Smooth muscle cell (in vitro differentiated cells): ENCODE data around the gene WASF3. TPM values are rescaled to one million over a fixed set of nuclear protein-coding genes. Genes with fewer than 3 reads are reported as not detected.

ENCODE experiments used
- DNase-seq: peaks from one replicate; lab custom pipeline; 2025; ENCODE audit not compliant: unreplicated experiment; lab: John Stamatoyannopoulos, UW
- H2AFZ ChIP-seq: fragments of 200-600 bp; sonication (generic); 2 replicates; pipeline ENCODE4 v1.6.0; 2016; ENCODE audit warnings: antibody characterized with exemption, low read depth, mild to moderate bottlenecking
- H3F3A ChIP-seq: fragments of 200-600 bp; sonication (generic); 2 replicates; pipeline ENCODE4 v1.6.0; 2017; ENCODE audit warnings: antibody characterized with exemption, low read depth
- H3K27ac ChIP-seq: fragments of 200-600 bp; sonication (generic); 2 replicates; pipeline ENCODE4 v1.5.1; 2016; ENCODE audit warnings: low read depth, mild to moderate bottlenecking
- H3K27me3 ChIP-seq: fragments of 200-600 bp; sonication (generic); 2 replicates; pipeline ENCODE4 v1.6.1; 2016; ENCODE audit warnings: low read depth, mild to moderate bottlenecking
- H3K36me3 ChIP-seq: fragments of 200-600 bp; sonication (generic); 2 replicates; pipeline ENCODE4 v1.5.1; 2016; ENCODE audit warnings: low read depth
- H3K4me1 ChIP-seq: fragments of 200-600 bp; sonication (generic); 2 replicates; pipeline ENCODE4 v1.5.1; 2016; ENCODE audit warnings: low read depth
- H3K4me2 ChIP-seq: fragments of 200-600 bp; sonication (generic); 2 replicates; pipeline ENCODE4 v1.6.0; 2016; ENCODE audit warnings: mild to moderate bottlenecking
- H3K4me3 ChIP-seq: fragments of 200-600 bp; sonication (generic); 2 replicates; pipeline ENCODE4 v1.5.1; 2016; ENCODE audit warnings: mild to moderate bottlenecking
- H3K79me2 ChIP-seq: fragments of 200-600 bp; sonication (generic); 2 replicates; pipeline ENCODE4 v1.6.0; 2016; ENCODE audit warnings: low read depth, mild to moderate bottlenecking
- H3K9ac ChIP-seq: fragments of 200-600 bp; sonication (generic); 2 replicates; pipeline ENCODE4 v1.6.0; 2016; ENCODE audit warnings: low read depth
- H3K9me3 ChIP-seq: fragments of 200-600 bp; sonication (generic); replicated peaks from 2 replicates; pipeline ENCODE4 v1.5.1; 2016; ENCODE audit warnings: low read depth
- H4K20me1 ChIP-seq: fragments of 200-600 bp; sonication (generic); 2 replicates; pipeline ENCODE4 v1.6.0; 2016; ENCODE audit warnings: low read depth
- WGBS: methylation state at CpG from one replicate; pipeline ENCODE4 v1.1.7; 2016; ENCODE audit warnings: low lambda C conversion rate; 5-methylcytosine and 5-hydroxymethylcytosine counted together
- polyA plus RNA-seq: library from polyadenylated mRNA; unstranded; fragments of >200 nt; fragmentation: Nextera tagmentation; extraction: Ambion mirVana; gene quantifications from 2 replicates; pipeline ENCODE4 v1.2.1, GENCODE V29; 2016
- total RNA-seq: library from RNA; depleted of rRNA; stranded (reverse); fragments of >200 nt; gene quantifications from 2 replicates; pipeline ENCODE4 v1.2.3, GENCODE V29; 2014
- TF ChIP-seq, protein P1 (sequence below): fragments of 200-600 bp; sonication (generic); IDR thresholded peaks from 2 replicates; pipeline ENCODE4 v1.5.1; 2017; ENCODE audit warnings: borderline replicate concordance, mild to moderate bottlenecking, antibody characterized with exemption; ENCODE audit not compliant: insufficient read depth, poor library complexity, severe bottlenecking

Gene WASF3
- total and polyA plus RNA-seq, 2 experiments from 2014 or later: 4.0 to 5.8 TPM

DNA sequence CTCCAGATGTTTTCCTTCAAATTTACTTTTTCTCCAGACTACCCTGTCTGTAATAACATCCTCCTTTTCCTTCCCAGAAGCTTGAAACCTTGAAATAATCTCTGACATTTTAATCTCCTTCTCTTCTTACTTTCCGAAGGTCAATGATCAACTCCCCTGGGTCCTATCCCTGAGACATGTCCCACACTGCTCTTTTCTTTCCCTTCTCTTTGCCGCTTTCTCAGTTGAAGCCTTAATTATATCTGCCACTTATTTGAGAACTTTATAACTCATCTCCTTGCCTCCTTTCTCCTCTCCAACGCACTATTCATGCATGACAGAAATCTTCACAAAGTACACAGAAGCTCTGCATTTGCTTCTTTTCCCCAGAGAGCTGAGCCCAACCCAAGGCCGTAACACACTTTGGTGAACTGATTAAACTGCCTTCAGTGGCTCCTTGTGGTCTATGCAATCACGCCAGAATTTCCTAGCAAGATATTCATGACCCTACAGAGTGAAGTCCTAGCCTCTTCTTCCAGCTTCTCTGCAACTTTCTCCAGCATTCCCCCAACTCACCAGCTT is 9.2 kb upstream of the WASF3 start:
- H3K36me3 ChIP-seq: no peaks in the 10 kb centered on the region
- H3K9me3 ChIP-seq: no peaks in the 10 kb centered on the region
- 92% methylated on average over 5 of the region's 5 CpGs for WGBS
- TF ChIP-seq, protein P1, sequence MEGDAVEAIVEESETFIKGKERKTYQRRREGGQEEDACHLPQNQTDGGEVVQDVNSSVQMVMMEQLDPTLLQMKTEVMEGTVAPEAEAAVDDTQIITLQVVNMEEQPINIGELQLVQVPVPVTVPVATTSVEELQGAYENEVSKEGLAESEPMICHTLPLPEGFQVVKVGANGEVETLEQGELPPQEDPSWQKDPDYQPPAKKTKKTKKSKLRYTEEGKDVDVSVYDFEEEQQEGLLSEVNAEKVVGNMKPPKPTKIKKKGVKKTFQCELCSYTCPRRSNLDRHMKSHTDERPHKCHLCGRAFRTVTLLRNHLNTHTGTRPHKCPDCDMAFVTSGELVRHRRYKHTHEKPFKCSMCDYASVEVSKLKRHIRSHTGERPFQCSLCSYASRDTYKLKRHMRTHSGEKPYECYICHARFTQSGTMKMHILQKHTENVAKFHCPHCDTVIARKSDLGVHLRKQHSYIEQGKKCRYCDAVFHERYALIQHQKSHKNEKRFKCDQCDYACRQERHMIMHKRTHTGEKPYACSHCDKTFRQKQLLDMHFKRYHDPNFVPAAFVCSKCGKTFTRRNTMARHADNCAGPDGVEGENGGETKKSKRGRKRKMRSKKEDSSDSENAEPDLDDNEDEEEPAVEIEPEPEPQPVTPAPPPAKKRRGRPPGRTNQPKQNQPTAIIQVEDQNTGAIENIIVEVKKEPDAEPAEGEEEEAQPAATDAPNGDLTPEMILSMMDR: no peak
- peaks cover 15% of the 10 kb centered on the region for H3K27me3 ChIP-seq
- H3F3A ChIP-seq: no peaks in the 10 kb centered on the region
- no peak overlapping the region for H3K4me3 ChIP-seq
- DNase-seq: no peak
- H2AFZ ChIP-seq: no peak overlapping the region
- no peaks in the 10 kb centered on the region for H3K4me1 ChIP-seq
- no peak overlapping the region for H3K4me2 ChIP-seq
- no peak overlapping the region for H3K27ac ChIP-seq
- H3K9ac ChIP-seq: no peak overlapping the region
- H3K79me2 ChIP-seq: no peaks in the 10 kb centered on the region
- no peaks in the 10 kb centered on the region for H4K20me1 ChIP-seq

DNA sequence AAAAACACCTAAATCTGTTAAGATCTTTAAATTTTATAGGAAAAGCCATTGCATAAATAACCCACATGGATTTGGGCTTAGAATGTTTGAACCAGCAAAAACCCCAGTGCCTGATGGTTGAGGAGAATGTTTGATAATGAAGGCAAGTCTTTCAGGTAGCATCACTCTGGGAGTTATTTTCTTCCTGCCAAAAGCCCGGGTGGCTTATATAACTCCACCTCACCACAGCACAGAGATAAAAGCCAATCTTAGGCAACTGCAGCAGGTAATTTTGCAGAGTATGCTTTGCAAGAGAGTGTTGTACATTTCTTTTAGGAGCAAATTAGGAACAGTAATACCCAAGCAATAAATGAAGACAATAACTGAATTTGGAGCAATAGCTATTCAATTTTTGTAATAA is 7.8 kb upstream of the WASF3 start:
- no peaks in the 10 kb centered on the region for H3K4me1 ChIP-seq
- H3K4me3 ChIP-seq: no peak overlapping the region
- TF ChIP-seq, protein P1: no peak
- no peaks in the 10 kb centered on the region for H4K20me1 ChIP-seq
- no peaks in the 10 kb centered on the region for H3K36me3 ChIP-seq
- H3K9me3 ChIP-seq: no peaks in the 10 kb centered on the region
- peaks cover 14% of the 10 kb centered on the region for H3K27me3 ChIP-seq
- no peaks in the 10 kb centered on the region for H3K79me2 ChIP-seq
- H3F3A ChIP-seq: no peaks in the 10 kb centered on the region
- no peak overlapping the region for H3K27ac ChIP-seq
- 50% methylated on average over 1 of the region's 1 CpG for WGBS
- DNase-seq: no peak
- no peak overlapping the region for H3K9ac ChIP-seq
- no peak overlapping the region for H3K4me2 ChIP-seq
- H2AFZ ChIP-seq: no peak overlapping the region

DNA sequence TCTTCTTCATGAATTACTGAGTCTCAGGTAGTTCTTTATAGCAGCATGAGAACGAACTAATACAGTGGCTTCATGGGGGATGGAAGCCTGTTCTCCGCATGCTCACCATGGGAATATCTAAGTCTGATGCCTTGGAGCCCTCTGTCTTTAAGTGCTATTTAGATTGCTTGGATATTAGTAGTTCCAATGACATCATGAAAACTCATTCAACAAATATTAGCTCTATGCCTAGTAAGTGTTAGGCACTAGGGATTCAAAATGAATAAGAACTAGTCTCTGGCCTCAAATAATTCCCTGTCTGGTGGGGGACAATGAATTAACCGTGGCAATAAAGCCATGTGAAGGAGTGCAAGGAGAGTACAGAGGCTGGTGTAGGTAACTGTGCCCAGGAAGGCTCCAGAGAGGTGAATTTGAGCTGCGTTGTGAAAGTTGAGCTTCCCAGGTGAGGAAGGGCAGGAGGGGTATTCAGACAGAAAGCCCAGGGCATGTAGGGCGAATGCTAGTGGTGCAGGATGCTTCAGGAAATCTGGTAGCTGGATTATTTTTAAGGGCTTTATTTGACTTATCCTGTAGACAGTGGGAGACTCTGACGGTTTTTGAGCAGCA is 6.1 kb upstream of the WASF3 start:
- no peak for DNase-seq
- no peak overlapping the region for H2AFZ ChIP-seq
- no peaks in the 10 kb centered on the region for H3K9me3 ChIP-seq
- no peak overlapping the region for H3K9ac ChIP-seq
- no peaks in the 10 kb centered on the region for H3K4me1 ChIP-seq
- TF ChIP-seq, protein P1: no peak
- no peaks in the 10 kb centered on the region for H3K79me2 ChIP-seq
- no peak overlapping the region for H3K4me2 ChIP-seq
- H3K4me3 ChIP-seq: no peak overlapping the region
- 83% methylated on average over 6 of the region's 6 CpGs for WGBS
- H3K36me3 ChIP-seq: no peaks in the 10 kb centered on the region
- no peaks in the 10 kb centered on the region for H3F3A ChIP-seq
- H3K27ac ChIP-seq: no peak overlapping the region
- peaks cover 14% of the 10 kb centered on the region for H3K27me3 ChIP-seq
- H4K20me1 ChIP-seq: no peaks in the 10 kb centered on the region

DNA sequence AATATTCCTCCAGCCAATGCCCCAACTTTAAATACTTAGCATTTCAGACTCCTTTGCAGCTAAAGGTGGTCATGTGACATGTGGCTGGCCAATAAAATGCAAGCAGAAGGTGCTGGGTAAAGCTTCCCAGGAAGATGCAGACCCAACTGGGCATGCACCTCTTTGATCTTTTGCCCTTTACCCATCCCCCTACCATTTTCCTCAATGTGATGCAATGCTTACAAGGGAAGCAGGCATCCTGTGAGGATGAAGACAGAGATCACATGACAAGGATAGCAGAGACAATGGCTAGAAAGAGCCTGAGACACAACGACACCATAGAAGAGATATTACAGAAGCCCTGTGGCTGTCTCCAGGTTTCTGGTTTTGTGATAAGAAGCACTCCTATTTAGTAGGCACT is 2.1 kb upstream of the WASF3 start:
- Histone ChIP-seq H3K4me3 (no peak overlapping the region), H3K27ac (no peak overlapping the region), H3K36me3 (no peaks in the 10 kb centered on the region), H3K4me2 (no peak overlapping the region), H3F3A (peaks cover 5% of the 10 kb centered on the region), H3K4me1 (peaks cover 19% of the 10 kb centered on the region), H4K20me1 (peaks cover 16% of the 10 kb centered on the region), H3K9me3 (no peaks in the 10 kb centered on the region), H3K27me3 (peaks cover 14% of the 10 kb centered on the region), H2AFZ (no peak overlapping the region), H3K79me2 (peaks cover 10% of the 10 kb centered on the region), H3K9ac (no peak overlapping the region)
- TF ChIP-seq, protein P1: no peak
- WGBS: 76% methylated on average over 1 of the region's 1 CpG
- no peak for DNase-seq
